ENCODE results near the gene LHX6. TPM values are rescaled to one million over a fixed set of nuclear protein-coding genes. Genes with fewer than 3 reads are reported as not detected.

The LHX6 gene
- total and polyA plus RNA-seq, 2 of the 4 experiments (the other 2 are of a cell fraction) = under 0.01 to 0.05 TPM

GRCh38 chr9:122179054-122179689 lies 49.6 kb downstream of the LHX6 start:
- H3K9me1 ChIP-seq (ENCODE audit: insufficient read depth, low read length) = no peaks in the 10 kb centered on the region
- no peak overlapping the region for H3K56ac ChIP-seq (ENCODE audit: extremely low read depth, insufficient read depth, low read length)
- H3K27me3 ChIP-seq (ENCODE audit: control insufficient read depth, insufficient read depth, low read length) = peaks cover 40% of the 10 kb centered on the region
- no peaks in the 10 kb centered on the region for H3K79me1 ChIP-seq (ENCODE audit: low read depth in 1 of 2, low read length in 2 of 2)
- no peak overlapping the region for H3K4ac ChIP-seq (ENCODE audit: low read depth, low read length)
- H2BK20ac ChIP-seq (ENCODE audit: low read depth, low read length) = no peak overlapping the region
- H3K4me2 ChIP-seq (ENCODE audit: low read depth, low read length) = no peak overlapping the region
- no peak overlapping the region for H4K5ac ChIP-seq (ENCODE audit: low read depth, low read length)
- H3K18ac ChIP-seq (ENCODE audit: low read depth, low read length) = no peak overlapping the region
- DNase-seq (no peak), ATAC-seq (ENCODE audit: low read depth) (no peak)
- H3K4me1 ChIP-seq (ENCODE audit: control insufficient read depth, insufficient read depth, low read length) = 0 out of 2 replicates have a peak, but pooled peaks cover 4% of the 10 kb centered on the region
- no peak overlapping the region for H4K91ac ChIP-seq (ENCODE audit: insufficient read depth, low read depth, low read length)
- H2BK15ac ChIP-seq (ENCODE audit: low read depth, low read length) = no peak overlapping the region
- no peak overlapping the region for H2BK120ac ChIP-seq (ENCODE audit: low read depth, low read length)
- no peak overlapping the region for H2AFZ ChIP-seq (replicated peaks; ENCODE audit: low read length, poor library complexity)
- no peaks in the 10 kb centered on the region for H3K9me3 ChIP-seq (ENCODE audit: control insufficient read depth, insufficient read depth, low read length)
- ChIA-PET CTCF (no interaction called here), POLR2A (ENCODE audit: unreplicated experiment) (no interaction called here)
- H3K9ac ChIP-seq (ENCODE audit: low read depth, low read length) = no peak overlapping the region
- TF ChIP-seq RAD21 (IDR thresholded peaks at IDR 0.05; ENCODE audit: low read length) (no peak), ELK1 (IDR thresholded peaks at IDR 0.05; ENCODE audit: borderline replicate concordance, low read depth, low read length) (no peak), MXI1 (IDR thresholded peaks at IDR 0.05; ENCODE audit: borderline replicate concordance, low read depth, low read length) (no peak), POLR2A (IDR thresholded peaks at IDR 0.05; ENCODE audit: low read depth, low read length) (no peak), RCOR1 (IDR thresholded peaks at IDR 0.05; ENCODE audit: insufficient replicate concordance, low read length) (no peak)
- TF ChIP-seq, protein P1, sequence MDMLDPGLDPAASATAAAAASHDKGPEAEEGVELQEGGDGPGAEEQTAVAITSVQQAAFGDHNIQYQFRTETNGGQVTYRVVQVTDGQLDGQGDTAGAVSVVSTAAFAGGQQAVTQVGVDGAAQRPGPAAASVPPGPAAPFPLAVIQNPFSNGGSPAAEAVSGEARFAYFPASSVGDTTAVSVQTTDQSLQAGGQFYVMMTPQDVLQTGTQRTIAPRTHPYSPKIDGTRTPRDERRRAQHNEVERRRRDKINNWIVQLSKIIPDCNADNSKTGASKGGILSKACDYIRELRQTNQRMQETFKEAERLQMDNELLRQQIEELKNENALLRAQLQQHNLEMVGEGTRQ (IDR thresholded peaks at IDR 0.05; ENCODE audit: low read depth, low read length) = no peak
- H3K4me3 ChIP-seq (ENCODE audit: insufficient read depth, low read depth, low read length) = no peak overlapping the region
- no peak overlapping the region for H2AK9ac ChIP-seq (replicated peaks; ENCODE audit: low read depth, low read length, poor library complexity)
- no peaks in the 10 kb centered on the region for H4K20me1 ChIP-seq (ENCODE audit: insufficient read depth, low read length)
- BruUV-seq (replicated peaks) = no TSS peak
- H3K36me3 ChIP-seq (ENCODE audit: control insufficient read depth, insufficient read depth, low read length) = no peaks in the 10 kb centered on the region
- dilution Hi-C loops (cut with HindIII; ENCODE audit: low sequenced_read_pairs, unreplicated experiment) (no loop called here), intact Hi-C loops (cut with micrococcal nuclease) (no loop called here), in situ Hi-C loops (cut with MboI; ENCODE audit: low sequenced_read_pairs) (no loop called here)
- H3K27ac ChIP-seq (ENCODE audit: insufficient read depth, low read length) = no peak overlapping the region
- H3K23ac ChIP-seq (ENCODE audit: low read depth, low read length) = no peak overlapping the region
- H4K8ac ChIP-seq (ENCODE audit: low read depth in 2 of 2, low read length in 2 of 2) = no peak overlapping the region
- no peak overlapping the region for H3K14ac ChIP-seq (replicated peaks; ENCODE audit: low read depth, low read length)
- H2BK5ac ChIP-seq (ENCODE audit: low read depth, low read length, poor library complexity, severe bottlenecking) = no peak overlapping the region
- H2AK5ac ChIP-seq (ENCODE audit: low read depth, low read length) = no peak overlapping the region
- WGBS, 2 experiments (ENCODE audit: extremely low coverage in 2 of 2, insufficient read length in 1 of 2) = 93% methylated on average over 3 of the region's 5 CpGs; no CpG with 5 or more reads in 1 of the 2 experiments
